ENCODE results near the gene TP73. TPM values are rescaled to one million over a fixed set of nuclear protein-coding genes. Genes with fewer than 3 reads are reported as not detected.

Gene TP73
- total RNA-seq, 6 experiments from 2014 or later = 0.05 to 2.3 (median 0.32) TPM

DNA sequence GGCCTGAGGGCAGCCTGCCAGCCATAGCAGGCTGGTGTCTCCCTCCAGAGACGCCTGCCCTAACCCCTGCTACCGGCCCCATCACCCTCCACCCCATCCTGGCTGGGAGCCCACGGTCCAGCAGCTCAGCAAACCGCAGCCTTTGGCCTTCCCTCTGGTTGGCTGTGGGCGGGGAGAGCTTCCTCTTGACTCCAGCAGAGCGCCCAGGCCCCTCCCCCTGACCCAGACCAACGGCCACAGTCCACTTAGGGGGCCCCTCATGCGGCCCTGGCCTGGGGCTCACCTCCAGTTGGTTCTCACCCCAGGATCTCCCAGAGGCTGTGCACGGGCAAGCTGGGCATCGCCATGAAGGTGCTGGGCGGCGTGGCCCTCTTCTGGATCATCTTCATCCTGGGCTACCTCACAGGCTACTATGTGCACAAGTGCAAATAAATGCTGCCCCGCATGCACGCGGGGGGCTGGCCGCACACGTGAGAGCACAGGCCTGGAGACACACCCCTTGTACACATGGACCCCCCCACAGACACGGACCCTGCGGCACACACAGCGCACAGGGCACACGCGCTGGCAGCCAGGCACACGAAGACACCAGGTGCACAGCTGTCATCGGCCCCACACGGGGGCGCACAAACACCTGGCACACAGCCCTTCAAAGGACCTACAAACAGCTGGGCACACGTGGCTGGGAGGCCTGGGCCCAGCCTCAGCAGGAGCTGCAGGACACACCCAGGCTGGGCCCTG lies 123.3 kb downstream of the TP73 start:
- intact Hi-C loops (cut with DNase I) = no loop called here
- no peak overlapping the region for H3K27ac ChIP-seq
- peak; percentile 84 to 91 (median 89) for DNase-seq
- no peaks in the 10 kb centered on the region for H3K27me3 ChIP-seq
- peaks cover 0 to 18% (median 3%) of the 10 kb centered on the region in 4 donors for H3K36me3 ChIP-seq
- H3K4me3 ChIP-seq = no peak overlapping the region
- TF ChIP-seq, protein P1, sequence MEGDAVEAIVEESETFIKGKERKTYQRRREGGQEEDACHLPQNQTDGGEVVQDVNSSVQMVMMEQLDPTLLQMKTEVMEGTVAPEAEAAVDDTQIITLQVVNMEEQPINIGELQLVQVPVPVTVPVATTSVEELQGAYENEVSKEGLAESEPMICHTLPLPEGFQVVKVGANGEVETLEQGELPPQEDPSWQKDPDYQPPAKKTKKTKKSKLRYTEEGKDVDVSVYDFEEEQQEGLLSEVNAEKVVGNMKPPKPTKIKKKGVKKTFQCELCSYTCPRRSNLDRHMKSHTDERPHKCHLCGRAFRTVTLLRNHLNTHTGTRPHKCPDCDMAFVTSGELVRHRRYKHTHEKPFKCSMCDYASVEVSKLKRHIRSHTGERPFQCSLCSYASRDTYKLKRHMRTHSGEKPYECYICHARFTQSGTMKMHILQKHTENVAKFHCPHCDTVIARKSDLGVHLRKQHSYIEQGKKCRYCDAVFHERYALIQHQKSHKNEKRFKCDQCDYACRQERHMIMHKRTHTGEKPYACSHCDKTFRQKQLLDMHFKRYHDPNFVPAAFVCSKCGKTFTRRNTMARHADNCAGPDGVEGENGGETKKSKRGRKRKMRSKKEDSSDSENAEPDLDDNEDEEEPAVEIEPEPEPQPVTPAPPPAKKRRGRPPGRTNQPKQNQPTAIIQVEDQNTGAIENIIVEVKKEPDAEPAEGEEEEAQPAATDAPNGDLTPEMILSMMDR (IDR thresholded peaks at IDR 0.05) = peak; percentile 38 to 63 (median 52)
- TF ChIP-seq POLR2A (IDR thresholded peaks at IDR 0.05) = no peak
- peak; percentile 67 to 76 (median 72) for ATAC-seq
- no peaks in the 10 kb centered on the region for H3K9me3 ChIP-seq
- WGBS (ENCODE audit: insufficient coverage, low coverage, low lambda C conversion rate, missing lambda C conversion rate) = 0% methylated on average over 15 of the region's 27 CpGs
- H3K4me1 ChIP-seq = peaks cover 0 to 33% (median 12%) of the 10 kb centered on the region in 4 donors

DNA sequence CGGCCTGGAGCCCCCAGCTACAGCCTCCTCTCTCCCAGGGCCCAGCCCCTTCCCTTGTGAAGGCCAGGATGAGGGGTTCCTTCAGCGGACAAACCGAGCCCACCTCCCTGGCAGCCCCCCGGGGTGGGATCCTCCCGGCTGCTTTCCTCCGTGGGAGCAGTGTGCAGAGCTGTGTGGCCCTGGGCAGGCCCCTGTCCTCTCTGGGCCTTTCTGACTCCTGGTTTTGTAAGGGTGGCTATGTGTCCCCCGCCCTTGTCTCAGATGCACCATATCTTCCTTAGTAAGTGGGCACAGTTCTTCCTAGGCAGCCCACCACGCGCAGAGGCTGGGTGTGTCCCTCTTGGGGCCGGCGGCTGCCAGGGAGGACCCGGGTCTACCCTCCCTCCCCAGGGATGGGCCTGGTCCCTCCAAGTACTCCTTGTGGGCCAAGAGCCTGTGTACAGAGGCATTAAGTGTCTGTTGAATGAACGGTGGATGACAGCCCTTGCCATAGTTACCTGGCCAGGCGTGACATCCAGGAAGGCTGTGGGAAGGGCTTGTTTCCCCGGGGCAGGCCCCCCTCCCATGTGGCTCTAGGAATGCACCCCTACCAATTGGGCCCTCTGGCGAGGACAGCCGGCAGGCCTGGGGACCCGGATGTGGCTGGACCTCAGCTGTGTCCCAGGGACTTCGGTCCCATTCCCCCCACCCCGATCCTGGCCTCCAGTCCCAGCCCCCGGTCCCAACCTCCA lies 124.1 kb downstream of the TP73 start:
- Histone ChIP-seq H3K4me1 (peaks cover 0 to 33% (median 12%) of the 10 kb centered on the region in 4 donors), H3K9me3 (no peaks in the 10 kb centered on the region), H3K27me3 (no peaks in the 10 kb centered on the region), H3K4me3 (no peak overlapping the region), H3K27ac (no peak overlapping the region), H3K36me3 (peaks cover 0 to 26% (median 10%) of the 10 kb centered on the region in 4 donors)
- intact Hi-C loops (cut with DNase I) = no loop called here
- TF ChIP-seq, protein P1 (IDR thresholded peaks at IDR 0.05) = no peak
- TF ChIP-seq POLR2A (IDR thresholded peaks at IDR 0.05) = no peak
- 69% methylated on average over 3 of the region's 21 CpGs for WGBS (ENCODE audit: insufficient coverage, low coverage, low lambda C conversion rate, missing lambda C conversion rate)
- ATAC-seq (no peak), DNase-seq (no peak)

DNA sequence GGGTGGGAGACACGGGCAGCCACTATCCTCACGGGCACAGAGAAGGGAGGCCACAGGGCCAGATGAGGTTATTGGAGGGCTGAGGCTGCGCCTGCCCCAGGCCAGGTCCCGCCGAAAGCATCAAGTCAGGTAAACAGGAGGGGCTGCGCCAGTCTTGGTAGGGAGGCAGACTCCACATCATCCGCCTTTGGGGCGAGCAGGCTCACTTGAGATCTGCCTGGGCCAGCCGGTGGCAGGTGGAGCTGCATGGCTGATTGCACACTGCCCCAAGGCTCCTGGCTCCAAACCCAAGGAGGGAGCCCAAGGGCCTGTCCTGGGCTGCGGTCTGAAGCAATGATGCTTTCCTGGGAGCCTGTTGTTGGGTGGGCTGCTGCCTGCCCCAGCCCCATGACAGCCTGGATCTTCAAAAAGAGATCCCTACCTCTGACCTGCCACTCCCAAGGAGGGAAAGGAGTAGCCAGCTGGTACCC lies 124.8 kb downstream of the TP73 start:
- Histone ChIP-seq H3K27me3 (no peaks in the 10 kb centered on the region), H3K36me3 (peaks cover 0 to 33% (median 14%) of the 10 kb centered on the region in 4 donors), H3K9me3 (no peaks in the 10 kb centered on the region), H3K4me3 (no peak overlapping the region), H3K4me1 (peaks cover 0 to 27% (median 12%) of the 10 kb centered on the region in 4 donors), H3K27ac (no peak overlapping the region)
- WGBS (ENCODE audit: insufficient coverage, low coverage, low lambda C conversion rate, missing lambda C conversion rate) = no CpG with 5 or more reads among the region's 10 CpGs
- intact Hi-C loops (cut with DNase I) = no loop called here
- DNase-seq (no peak), ATAC-seq (no peak)
- no peak for TF ChIP-seq POLR2A (IDR thresholded peaks at IDR 0.05)
- TF ChIP-seq, protein P1 (IDR thresholded peaks at IDR 0.05) = no peak

GRCh38 chr1:3777647-3778589 lies 125.6 kb downstream of the TP73 start:
- ATAC-seq (no peak), DNase-seq (peak in 1 of 3 donors; percentile 45)
- TF ChIP-seq, protein P1 (IDR thresholded peaks at IDR 0.05) = no peak
- TF ChIP-seq POLR2A (IDR thresholded peaks at IDR 0.05) = no peak
- Histone ChIP-seq H3K4me3 (no peak overlapping the region), H3K27me3 (no peaks in the 10 kb centered on the region), H3K36me3 (peaks cover 5 to 41% (median 21%) of the 10 kb centered on the region in 4 donors), H3K9me3 (no peaks in the 10 kb centered on the region), H3K27ac (no peak overlapping the region), H3K4me1 (peaks cover 0 to 26% (median 11%) of the 10 kb centered on the region in 4 donors)
- WGBS (ENCODE audit: insufficient coverage, low coverage, low lambda C conversion rate, missing lambda C conversion rate) = no CpG with 5 or more reads among the region's 20 CpGs
- intact Hi-C loops (cut with DNase I) = no loop called here

Data from right lobe of liver (tissue), 6 donors.